Mononuclear cell (primary cell): ENCODE measurements around the gene RGS9. TPM values are rescaled to one million over a fixed set of nuclear protein-coding genes. Genes with fewer than 3 reads are reported as not detected.

Experiments used
- H3K27me3 ChIP-seq: 2 replicates; pipeline ENCODE4 v1.6.0; 2011; ENCODE audit warnings: low read length, control low read depth; ENCODE audit not compliant: insufficient read depth
- H3K4me1 ChIP-seq: 2 replicates; pipeline ENCODE4 v1.5.1; 2011; ENCODE audit warnings: mild to moderate bottlenecking, low read length, control low read depth; ENCODE audit not compliant: insufficient read depth
- H3K4me3 ChIP-seq: 2 replicates; pipeline ENCODE4 v1.5.1; 2011; ENCODE audit warnings: mild to moderate bottlenecking, low read length, moderate library complexity
- H3K9me3 ChIP-seq: 2 replicates; pipeline ENCODE4 v1.5.1; 2011; ENCODE audit warnings: low read depth, mild to moderate bottlenecking, control low read depth, low read length
- total RNA-seq: library from RNA; depleted of rRNA; stranded (reverse); fragments of >200 nt; gene quantifications from one replicate; pipeline ENCODE4 v1.2.3, GENCODE V29; 2012

The RGS9 gene
- total RNA-seq, 1 donor = 3.5 TPM

DNA sequence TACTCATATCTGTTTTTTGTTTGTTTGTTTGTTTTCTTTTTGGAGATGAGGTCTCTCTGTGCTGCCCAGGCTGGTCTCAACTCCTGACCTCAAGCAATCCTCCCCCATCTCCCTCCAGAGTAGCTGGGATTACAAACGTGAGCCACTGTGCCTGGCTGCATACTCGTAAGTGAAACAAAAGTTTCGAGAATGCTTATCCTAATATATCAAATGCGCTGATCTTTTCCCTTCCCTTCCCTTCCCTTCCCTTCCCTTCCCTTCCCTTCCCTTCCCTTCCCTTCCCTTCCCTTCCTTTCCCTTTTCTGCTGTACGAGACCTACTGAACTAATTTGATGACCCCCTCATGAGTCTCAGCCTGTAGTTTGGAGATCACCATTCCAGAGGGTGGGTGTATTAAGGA, 122.1 kb downstream of the RGS9 start:
- no peak overlapping the region for H3K4me3 ChIP-seq
- H3K4me1 ChIP-seq = no peaks in the 10 kb centered on the region
- no peaks in the 10 kb centered on the region for H3K27me3 ChIP-seq
- H3K9me3 ChIP-seq = no peaks in the 10 kb centered on the region

DNA sequence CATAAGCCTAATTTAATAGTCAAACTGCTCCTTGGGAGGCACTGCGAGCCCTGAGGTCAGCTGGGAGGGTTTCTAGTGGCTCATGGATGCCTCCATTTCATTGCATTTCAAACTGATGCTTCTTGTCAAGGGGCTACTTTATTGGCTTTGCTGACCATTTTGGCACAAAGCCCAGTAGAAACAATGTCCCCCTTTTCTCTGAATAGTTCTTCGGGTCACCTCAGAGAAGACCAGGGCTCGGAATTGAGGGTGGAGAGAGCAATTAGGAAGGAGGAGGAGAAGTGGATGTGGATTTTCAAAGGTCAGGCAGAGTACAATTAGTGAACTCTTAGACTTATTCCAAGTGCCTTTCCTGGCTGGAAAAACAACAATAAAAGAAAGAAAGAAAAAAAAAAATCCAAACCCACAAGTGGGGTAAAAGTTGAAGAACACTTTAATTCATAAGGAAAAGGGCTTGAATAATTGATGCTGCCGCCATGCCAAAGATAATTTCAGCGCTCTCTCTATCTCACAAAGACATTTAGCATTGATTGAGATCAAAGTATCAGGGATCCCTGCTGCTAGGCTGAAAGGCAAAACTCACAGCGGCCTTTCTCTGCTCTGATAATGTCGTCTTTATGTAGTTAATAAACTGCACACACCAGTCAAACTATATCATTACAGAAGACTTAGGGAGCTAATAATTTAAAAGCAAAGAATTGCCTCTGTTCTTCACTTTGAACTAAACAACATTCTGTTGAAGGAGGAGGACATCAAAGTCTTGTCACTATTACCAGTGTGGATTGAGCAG, 122.7 kb downstream of the RGS9 start:
- Histone ChIP-seq H3K27me3 (no peaks in the 10 kb centered on the region), H3K9me3 (no peaks in the 10 kb centered on the region), H3K4me1 (no peaks in the 10 kb centered on the region), H3K4me3 (no peak overlapping the region)

DNA sequence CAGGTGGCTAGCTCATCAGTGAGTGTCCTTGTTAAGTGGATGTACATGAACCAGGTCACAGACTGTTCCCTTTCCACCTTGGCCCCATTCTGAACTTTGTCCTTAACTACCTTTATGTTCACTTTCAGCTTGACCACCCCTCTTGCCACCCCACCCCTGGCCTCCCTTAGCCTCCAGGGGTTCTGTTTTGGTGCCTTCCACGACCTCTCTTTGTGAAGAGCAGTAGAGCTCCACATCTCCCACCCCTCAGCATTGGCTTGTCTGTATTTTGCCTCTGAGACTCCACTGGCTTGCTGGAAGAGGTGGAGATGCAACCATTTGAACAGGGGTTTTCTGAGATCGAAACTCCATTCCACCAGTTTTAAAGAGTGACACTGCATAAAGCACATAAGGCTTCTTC, 123.5 kb downstream of the RGS9 start:
- H3K27me3 ChIP-seq = no peaks in the 10 kb centered on the region
- no peak overlapping the region for H3K4me3 ChIP-seq
- H3K9me3 ChIP-seq = no peaks in the 10 kb centered on the region
- no peaks in the 10 kb centered on the region for H3K4me1 ChIP-seq

DNA sequence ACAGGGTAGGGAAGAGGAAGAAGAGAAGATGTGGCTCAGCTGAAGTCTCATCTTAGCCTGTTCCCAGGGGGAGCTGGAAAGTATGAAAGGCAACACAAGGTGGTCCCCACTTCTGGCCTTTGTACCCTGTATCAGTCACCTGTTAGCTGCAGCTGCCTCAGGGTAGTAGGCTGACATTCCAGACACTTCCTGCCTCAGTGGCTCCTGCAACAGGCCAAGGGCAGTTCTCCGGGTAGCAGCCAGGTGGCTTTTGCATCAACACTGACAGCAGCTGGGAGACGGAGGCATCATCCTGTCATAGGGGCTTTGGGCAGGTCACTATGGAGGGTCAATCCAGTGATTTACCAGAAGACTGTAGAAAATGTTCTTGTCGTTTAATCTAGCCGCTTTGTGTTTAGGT, 124.0 kb downstream of the RGS9 start:
- no peak overlapping the region for H3K4me3 ChIP-seq
- H3K4me1 ChIP-seq = no peaks in the 10 kb centered on the region
- no peaks in the 10 kb centered on the region for H3K27me3 ChIP-seq
- H3K9me3 ChIP-seq = no peaks in the 10 kb centered on the region

DNA sequence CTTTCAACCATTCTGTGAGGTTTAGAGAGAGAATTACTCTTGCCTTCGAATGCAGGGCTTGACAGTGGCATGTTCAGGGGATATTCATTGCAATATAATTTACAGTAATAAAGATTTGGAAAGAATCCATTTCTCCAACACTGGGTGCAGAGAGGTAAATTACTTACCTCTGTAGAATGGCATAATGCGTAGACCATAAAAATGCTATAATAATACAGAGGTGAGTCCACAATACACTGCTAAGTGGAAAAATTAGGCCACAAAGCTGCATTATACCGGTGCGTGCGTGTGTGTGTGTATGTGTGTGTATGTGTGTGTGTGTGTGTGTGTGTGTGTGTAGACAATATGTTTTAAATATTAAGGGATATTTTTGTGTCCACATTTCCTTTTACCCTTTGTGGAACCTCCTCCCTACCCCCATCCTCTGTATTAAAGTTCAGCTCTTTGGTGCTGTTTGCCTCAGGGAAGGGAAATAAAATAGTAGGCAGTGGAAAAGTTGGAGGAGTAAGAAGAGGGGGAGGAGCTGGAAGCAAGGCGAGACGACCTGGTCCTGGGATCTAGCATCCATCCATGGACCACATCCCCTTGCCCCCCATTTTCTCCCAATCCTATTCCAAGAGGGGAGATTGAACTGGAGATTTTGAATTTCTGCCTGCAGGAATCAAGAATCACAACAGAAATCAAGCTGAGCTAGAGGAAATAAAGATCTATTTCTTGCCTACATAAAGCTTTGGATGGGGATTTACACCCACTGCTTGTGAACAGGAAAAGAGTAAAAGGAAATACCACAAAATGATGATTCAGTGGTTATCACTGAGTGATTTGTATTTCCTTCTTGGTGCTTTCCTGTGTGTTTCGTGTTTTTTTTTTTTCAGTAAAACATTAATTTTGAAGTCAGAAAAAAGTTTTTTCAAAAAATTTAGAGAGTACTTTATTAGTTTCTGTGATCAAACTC, 124.8 kb downstream of the RGS9 start:
- Histone ChIP-seq H3K4me1 (no peaks in the 10 kb centered on the region), H3K27me3 (no peaks in the 10 kb centered on the region), H3K4me3 (no peak overlapping the region), H3K9me3 (no peaks in the 10 kb centered on the region)

DNA sequence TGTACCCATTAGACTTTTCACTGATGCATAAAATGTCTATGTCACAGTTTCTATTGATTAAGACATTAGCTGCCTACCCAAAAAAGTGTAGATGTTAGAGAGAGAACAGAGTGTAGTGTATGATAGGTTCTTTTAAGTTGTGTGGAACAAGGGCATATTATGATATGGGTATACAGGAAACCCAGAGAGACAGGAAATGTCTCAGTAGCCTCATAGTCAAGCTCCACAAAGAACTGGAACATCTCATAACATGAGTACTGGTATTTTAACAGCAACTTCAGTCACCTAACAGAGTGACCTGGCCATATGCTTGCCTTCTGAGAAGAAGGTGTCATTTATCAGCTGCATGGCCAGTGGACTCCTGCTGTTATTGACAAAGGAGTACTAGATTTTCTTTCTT, 128.1 kb downstream of the RGS9 start:
- Histone ChIP-seq H3K4me1 (no peaks in the 10 kb centered on the region), H3K9me3 (no peaks in the 10 kb centered on the region), H3K27me3 (peaks cover 4% of the 10 kb centered on the region), H3K4me3 (no peak overlapping the region)

DNA sequence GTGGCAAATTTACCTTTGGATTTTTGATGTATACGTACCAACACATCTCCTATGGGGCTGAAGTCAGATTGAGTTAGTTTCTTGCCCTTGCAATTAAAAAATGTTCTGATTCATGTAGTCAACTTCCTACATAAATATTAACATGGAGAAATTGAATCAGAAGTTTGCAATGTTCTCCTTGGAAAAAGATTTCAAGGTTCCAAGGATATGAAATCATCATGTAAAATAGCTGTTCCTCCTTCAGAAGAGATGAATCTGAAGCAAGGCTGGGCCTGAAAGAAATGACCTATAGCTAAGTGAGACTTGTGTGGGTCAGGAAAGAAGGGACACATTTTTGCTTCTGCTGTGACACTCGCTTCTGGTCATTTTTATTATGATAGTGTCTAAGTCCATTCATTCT, 131.7 kb downstream of the RGS9 start:
- Histone ChIP-seq H3K4me3 (no peak overlapping the region), H3K9me3 (no peaks in the 10 kb centered on the region), H3K27me3 (peaks cover 4% of the 10 kb centered on the region), H3K4me1 (no peaks in the 10 kb centered on the region)

DNA sequence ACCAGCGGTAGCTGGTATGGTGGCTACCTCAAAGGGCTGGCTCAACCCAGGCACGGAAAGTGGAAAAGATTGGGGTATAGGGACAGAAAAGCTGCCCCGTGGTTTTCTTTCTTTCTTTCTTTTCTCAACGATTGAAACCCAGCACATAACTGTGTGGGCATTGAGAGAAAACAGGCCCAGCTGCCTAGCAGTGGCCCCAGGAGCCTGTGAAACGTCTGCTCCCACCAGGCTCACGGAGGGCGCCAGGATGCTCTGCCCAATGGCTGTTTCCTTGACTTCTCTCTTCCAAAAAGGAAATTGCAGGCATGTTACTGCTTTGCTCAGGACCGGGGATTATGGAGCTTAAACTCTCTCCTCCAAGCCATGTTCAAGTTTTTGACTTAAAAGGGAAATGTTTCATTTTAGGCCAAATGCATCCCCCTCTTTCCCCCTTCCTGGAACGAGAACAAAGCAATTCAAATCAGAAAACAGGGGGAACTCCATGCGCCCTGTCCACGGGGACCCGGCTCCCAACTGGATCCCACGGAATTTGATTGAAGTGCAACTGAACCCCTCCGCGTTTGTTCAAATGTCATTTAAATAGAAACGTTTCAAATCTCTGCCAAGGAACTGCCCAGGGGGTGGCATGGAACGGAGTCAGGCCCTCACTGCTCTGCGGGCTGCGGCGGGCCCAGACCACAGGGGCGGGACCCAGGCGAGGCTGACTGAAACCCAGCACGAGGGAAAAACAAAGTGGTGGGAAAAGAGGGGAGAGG, 133.5 kb downstream of the RGS9 start:
- Histone ChIP-seq H3K4me3 (no peak overlapping the region), H3K4me1 (no peaks in the 10 kb centered on the region), H3K27me3 (peaks cover 4% of the 10 kb centered on the region), H3K9me3 (no peaks in the 10 kb centered on the region)

DNA sequence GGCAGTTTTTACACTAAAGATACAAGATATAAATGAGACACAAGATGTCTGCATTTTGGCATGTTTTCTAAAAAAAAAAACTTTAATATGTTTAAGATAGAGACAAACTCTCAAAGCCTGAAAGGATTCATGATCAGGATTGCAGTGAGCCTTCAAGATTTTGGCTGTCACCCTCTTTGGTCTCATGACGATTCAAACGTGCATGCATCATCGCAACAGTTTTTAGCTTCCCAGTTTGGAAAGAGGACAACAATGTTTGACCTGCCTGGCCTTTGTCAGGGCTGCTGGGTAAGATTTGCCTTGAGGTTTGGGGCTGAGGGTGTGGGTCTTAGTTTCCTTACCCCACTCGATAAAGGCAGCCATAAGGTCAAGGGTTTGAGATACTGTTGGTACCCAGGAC, 134.1 kb downstream of the RGS9 start:
- H3K4me3 ChIP-seq = no peak overlapping the region

More for the DNA sequence above, 134.1 kb downstream of the RGS9 start:
- Histone ChIP-seq H3K4me1 (no peaks in the 10 kb centered on the region), H3K27me3 (peaks cover 4% of the 10 kb centered on the region), H3K9me3 (no peaks in the 10 kb centered on the region)

Other genes with a start within 250 kb of the RGS9 start
- gene LRRC37A3, start 217.9 kb upstream of the RGS9 start, total RNA-seq = 22.1 TPM
- 245 TPM for gene GNA13, start 80.6 kb upstream of the RGS9 start, total RNA-seq